GM23248 (cell line): ENCODE results near the gene TRABD. TPM values are rescaled to one million over a fixed set of nuclear protein-coding genes. Genes with fewer than 3 reads are reported as not detected.

ENCODE experiments used
- DNase-seq: peaks from one replicate; pipeline ENCODE4 v3.0.0-alpha.2; 2015
- H2AFZ ChIP-seq: fragments of 200-600 bp; sonication (generic); 2 replicates; pipeline ENCODE4 v1.6.1; 2016; ENCODE audit warnings: antibody characterized with exemption
- H3F3A ChIP-seq: fragments of 200-600 bp; sonication (generic); 2 replicates; pipeline ENCODE4 v1.6.1; 2016; ENCODE audit warnings: mild to moderate bottlenecking, antibody characterized with exemption, mixed run types; ENCODE audit not compliant: insufficient read depth
- H3K27ac ChIP-seq: fragments of 200-600 bp; sonication (generic); 2 replicates; pipeline ENCODE4 v1.5.1; 2016; ENCODE audit warnings: mild to moderate bottlenecking
- H3K27me3 ChIP-seq: fragments of 200-600 bp; sonication (generic); replicated peaks from 2 replicates; pipeline ENCODE4 v1.6.1; 2016; ENCODE audit warnings: mild to moderate bottlenecking; ENCODE audit not compliant: insufficient read depth
- H3K36me3 ChIP-seq: fragments of 200-600 bp; sonication (generic); 2 replicates; pipeline ENCODE4 v1.6.1; 2016; ENCODE audit warnings: low read depth, mild to moderate bottlenecking
- H3K4me1 ChIP-seq: fragments of 200-600 bp; sonication (generic); 2 replicates; pipeline ENCODE4 v1.6.1; 2016; ENCODE audit warnings: mild to moderate bottlenecking; ENCODE audit not compliant: insufficient read depth
- H3K4me2 ChIP-seq: fragments of 200-600 bp; sonication (generic); one replicate; pipeline ENCODE4 v1.6.1; 2016; ENCODE audit warnings: mild to moderate bottlenecking; ENCODE audit not compliant: unreplicated experiment
- H3K4me3 ChIP-seq: fragments of 200-600 bp; sonication (generic); 2 replicates; pipeline ENCODE4 v1.5.1; 2016; ENCODE audit warnings: mild to moderate bottlenecking
- H3K79me2 ChIP-seq: fragments of 200-600 bp; sonication (generic); 2 replicates; pipeline ENCODE4 v1.6.1; 2016; ENCODE audit warnings: mild to moderate bottlenecking; ENCODE audit not compliant: insufficient read depth
- H3K9ac ChIP-seq: fragments of 200-600 bp; sonication (generic); 2 replicates; pipeline ENCODE4 v1.6.1; 2016; ENCODE audit warnings: mild to moderate bottlenecking
- H3K9me2 ChIP-seq: fragments of 200-600 bp; sonication (generic); 2 replicates; pipeline ENCODE4 v1.6.1; 2016; ENCODE audit warnings: mixed run types, mild to moderate bottlenecking, moderate library complexity; ENCODE audit not compliant: insufficient read depth
- H3K9me3 ChIP-seq: fragments of 200-600 bp; sonication (generic); one replicate; pipeline ENCODE4 v1.6.1; 2017; ENCODE audit warnings: low read depth
- H4K20me1 ChIP-seq: fragments of 200-600 bp; sonication (generic); 2 replicates; pipeline ENCODE4 v1.6.0; 2016; ENCODE audit not compliant: insufficient read depth
- EZH2 ChIP-seq: fragments of 200-600 bp; sonication (generic); IDR thresholded peaks from 2 replicates; pipeline ENCODE4 v1.6.1; 2018; ENCODE audit warnings: antibody characterized with exemption, mild to moderate bottlenecking; ENCODE audit not compliant: insufficient read depth, poor library complexity, severe bottlenecking
- EZH2phosphoT487 ChIP-seq: fragments of 200-600 bp; sonication (generic); IDR thresholded peaks from 2 replicates; pipeline ENCODE4 v1.6.1; 2018; ENCODE audit warnings: antibody characterized with exemption, moderate library complexity, mild to moderate bottlenecking, low read depth; ENCODE audit not compliant: insufficient read depth
- WGBS, 2 experiments: methylation state at CpG; one replicate each; pipeline ENCODE4 v1.1.6; 2015 to 2017; ENCODE audit warnings: low lambda C conversion rate in 2 of 2, low coverage in 1 of 2; ENCODE audit errors: missing lambda C conversion rate in 2 of 2; 5-methylcytosine and 5-hydroxymethylcytosine counted together
- in situ Hi-C: fragments of 300-500 bp; cut with MboI; formaldehyde crosslinking; loops from 2 replicates; pipeline ENCODE4 v1.15.0; 2020
- polyA plus RNA-seq: library from polyadenylated mRNA; unstranded; fragments of >200 nt; fragmentation: Nextera tagmentation; extraction: Ambion mirVana; gene quantifications from 2 replicates; pipeline ENCODE4 v1.2.1, GENCODE V29; 2016
- total RNA-seq: library from RNA; depleted of rRNA; stranded (reverse); fragments of >200 nt; shearing (Covaris generic); gene quantifications from 2 replicates; pipeline ENCODE4 v1.2.3, GENCODE V29; 2014

TRABD gene
- total and polyA plus RNA-seq, 2 experiments from 2014 or later = 19.5 to 22.6 TPM

DNA sequence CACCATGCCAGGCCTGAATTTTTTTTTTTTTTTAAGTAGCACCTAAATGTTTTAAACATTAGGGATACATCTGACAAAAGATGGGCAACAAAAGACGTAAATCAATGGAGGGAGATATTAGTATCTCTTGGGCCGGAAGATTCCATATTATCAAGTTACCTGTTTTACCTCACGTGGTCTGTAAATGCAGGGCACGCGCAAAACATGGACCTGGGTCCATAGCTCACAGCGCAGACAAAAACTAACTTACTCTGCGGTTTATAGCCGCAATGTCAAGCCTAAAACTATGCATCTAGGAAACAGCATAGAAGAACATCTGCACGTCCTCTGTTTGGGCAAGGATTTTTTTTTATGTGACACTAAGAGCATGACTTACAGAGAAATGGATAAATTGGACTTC is 46.7 kb upstream of the TRABD start:
- in situ Hi-C loops = no loop called here
- no peak overlapping the region for H3K4me2 ChIP-seq

DNA sequence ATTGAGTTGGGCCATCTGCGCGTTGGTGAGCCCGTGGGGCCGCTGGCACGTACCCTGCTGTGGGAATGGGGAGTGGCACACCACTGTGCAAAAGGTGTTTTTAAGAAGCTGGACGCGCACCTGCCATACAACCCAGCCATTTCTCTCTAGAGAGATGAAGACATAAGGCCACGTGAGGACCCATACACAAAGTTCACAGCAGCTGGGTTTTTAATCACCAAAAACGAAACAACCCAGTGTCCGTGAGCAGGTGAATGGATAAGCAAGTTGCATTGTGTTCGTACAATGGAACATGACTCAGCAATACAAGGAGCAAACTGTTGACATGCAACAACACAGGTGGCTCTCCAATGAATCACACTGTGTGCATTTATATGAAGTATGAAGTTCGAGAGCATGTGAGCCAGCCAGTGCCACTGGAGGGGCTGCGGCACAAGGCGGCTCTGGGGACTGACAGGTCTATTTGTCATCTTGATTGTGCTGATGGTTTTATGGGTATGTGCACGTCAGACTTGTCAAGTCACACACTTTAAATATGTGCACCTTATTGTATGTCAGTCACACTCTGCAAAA is 45.8 kb upstream of the TRABD start:
- in situ Hi-C loops = no loop called here
- no peak for DNase-seq

More for the DNA sequence above, 46.7 kb upstream of the TRABD start:
- DNase-seq = no peak
- WGBS, 2 experiments = 78 to 82% methylated on average over 9 of the region's 9 CpGs
- Histone ChIP-seq H3K9me2 (no peaks in the 10 kb centered on the region), H3K79me2 (no peaks in the 10 kb centered on the region), H3K4me1 (no peaks in the 10 kb centered on the region), H3K9me3 (no peaks in the 10 kb centered on the region), H2AFZ (no peak overlapping the region), H3K27ac (no peak overlapping the region), H3F3A (no peaks in the 10 kb centered on the region), H3K4me3 (no peak overlapping the region), H3K27me3 (no peaks in the 10 kb centered on the region; the same call in 1 of the 2 replicates), H3K36me3 (no peaks in the 10 kb centered on the region), H4K20me1 (no peaks in the 10 kb centered on the region), H3K9ac (no peak overlapping the region)
- TF ChIP-seq EZH2 (no peak), EZH2phosphoT487 (no peak)

GRCh38 chr22:50140615-50141014 is 45.1 kb upstream of the TRABD start:
- Histone ChIP-seq H3K4me2 (no peak overlapping the region), H3K9ac (no peak overlapping the region), H3K4me3 (no peak overlapping the region), H3K9me3 (no peaks in the 10 kb centered on the region), H2AFZ (no peak overlapping the region), H3K79me2 (no peaks in the 10 kb centered on the region), H3K4me1 (no peaks in the 10 kb centered on the region), H3K9me2 (no peaks in the 10 kb centered on the region), H4K20me1 (no peaks in the 10 kb centered on the region), H3K27me3 (no peaks in the 10 kb centered on the region), H3F3A (no peaks in the 10 kb centered on the region), H3K27ac (no peak overlapping the region), H3K36me3 (no peaks in the 10 kb centered on the region)
- no peak for DNase-seq
- no peak for TF ChIP-seq EZH2
- TF ChIP-seq EZH2phosphoT487 = no peak
- 55 to 63% methylated on average over 3 of the region's 3 CpGs for WGBS, 2 experiments
- in situ Hi-C loops = no loop called here

More for the DNA sequence above, 45.8 kb upstream of the TRABD start:
- no peak overlapping the region for H2AFZ ChIP-seq
- H3K9me2 ChIP-seq = no peaks in the 10 kb centered on the region
- no peaks in the 10 kb centered on the region for H3K79me2 ChIP-seq
- H3F3A ChIP-seq = no peaks in the 10 kb centered on the region
- H3K9me3 ChIP-seq = no peaks in the 10 kb centered on the region
- WGBS, 2 experiments = 81 to 82% methylated on average over 15 of the region's 15 CpGs
- no peak overlapping the region for H3K4me3 ChIP-seq
- no peak overlapping the region for H3K4me2 ChIP-seq
- H3K27ac ChIP-seq = no peak overlapping the region
- H3K4me1 ChIP-seq = no peaks in the 10 kb centered on the region
- no peak overlapping the region for H3K9ac ChIP-seq
- no peaks in the 10 kb centered on the region for H4K20me1 ChIP-seq
- no peaks in the 10 kb centered on the region; the same call in 1 of the 2 replicates for H3K27me3 ChIP-seq
- H3K36me3 ChIP-seq = no peaks in the 10 kb centered on the region
- no peak for TF ChIP-seq EZH2phosphoT487
- TF ChIP-seq EZH2 = no peak

- no peak for DNase-seq
- H4K20me1 ChIP-seq = no peaks in the 10 kb centered on the region
- H3K9me3 ChIP-seq = no peaks in the 10 kb centered on the region
- no peaks in the 10 kb centered on the region for H3K79me2 ChIP-seq
- H3K4me3 ChIP-seq = no peak overlapping the region
- H3K9ac ChIP-seq = no peak overlapping the region
- H3K4me1 ChIP-seq = no peaks in the 10 kb centered on the region
- H2AFZ ChIP-seq = no peak overlapping the region
- H3K36me3 ChIP-seq = no peaks in the 10 kb centered on the region
- TF ChIP-seq EZH2phosphoT487 (no peak), EZH2 (no peak)
- no peak overlapping the region for H3K27ac ChIP-seq
- H3K9me2 ChIP-seq = no peaks in the 10 kb centered on the region
- in situ Hi-C loops = no loop called here
- no peak overlapping the region for H3K4me2 ChIP-seq
- WGBS, 2 experiments = 91 to 92% methylated on average over 6 of the region's 6 CpGs
- no peaks in the 10 kb centered on the region for H3F3A ChIP-seq
- no peaks in the 10 kb centered on the region for H3K27me3 ChIP-seq
These were observed 44.3 kb upstream of the TRABD start for GRCh38 chr22:50141462-50141861.
